Natural killer cell (primary cell): ENCODE measurements around the gene TGFBR1. TPM values are rescaled to one million over a fixed set of nuclear protein-coding genes. Genes with fewer than 3 reads are reported as not detected.

ENCODE experiments used
- ATAC-seq, 3 donors: fragments of 150-1000 bp in 2 of 3; fragments of 200-7000 bp in 1 of 3; cut with Tn5 transposase; 1 replicate in 1 of 3; 2 replicates in 2 of 3; pipeline ENCODE4 v1.10.0; 2021; ENCODE audit warnings: mild to moderate bottlenecking in 2 of 3, moderate library complexity in 2 of 3
- DNase-seq, 2 donors: peaks; one replicate each; pipeline versions ENCODE4 v3.0.0 to v3.0.0-alpha.2; 2013 to 2021; ENCODE audit warnings: mixed read lengths in 1 of 2
- H3K27ac ChIP-seq: one replicate; pipeline ENCODE4 v1.5.1; 2013; ENCODE audit warnings: mild to moderate bottlenecking, low read length
- H3K27me3 ChIP-seq: one replicate; pipeline ENCODE4 v1.6.1; 2013; ENCODE audit warnings: low read length; ENCODE audit not compliant: control insufficient read depth, insufficient read depth
- H3K36me3 ChIP-seq: one replicate; pipeline ENCODE4 v1.6.1; 2013; ENCODE audit warnings: low read length; ENCODE audit not compliant: control insufficient read depth, insufficient read depth
- H3K4me1 ChIP-seq: one replicate; pipeline ENCODE4 v1.6.1; 2013; ENCODE audit warnings: low read length; ENCODE audit not compliant: control insufficient read depth, insufficient read depth
- H3K4me3 ChIP-seq: one replicate; pipeline ENCODE4 v1.5.1; 2013; ENCODE audit warnings: low read length
- H3K9me3 ChIP-seq: one replicate; pipeline ENCODE4 v1.6.1; 2013; ENCODE audit warnings: low read length; ENCODE audit not compliant: control insufficient read depth, insufficient read depth
- H3K27ac Mint-ChIP-seq, 2 donors: one replicate each; pipeline ENCODE4 v1.8.0; 2022; ENCODE audit warnings: mild to moderate bottlenecking in 2 of 2, mixed read lengths in 2 of 2, moderate library complexity in 1 of 2
- H3K27me3 Mint-ChIP-seq, 2 donors: one replicate each; pipeline ENCODE4 v1.8.0; 2022; ENCODE audit warnings: low read depth in 2 of 2, mixed read lengths in 2 of 2
- H3K36me3 Mint-ChIP-seq: one replicate; pipeline ENCODE4 v1.8.0; 2022; ENCODE audit warnings: mixed read lengths
- H3K4me1 Mint-ChIP-seq, 2 donors: one replicate each; pipeline ENCODE4 v1.8.0; 2022; ENCODE audit warnings: mixed read lengths in 2 of 2
- H3K4me3 Mint-ChIP-seq: one replicate; pipeline ENCODE4 v1.8.0; 2022; ENCODE audit warnings: mild to moderate bottlenecking, moderate library complexity, mixed read lengths
- H3K9me3 Mint-ChIP-seq, 2 donors: one replicate each; pipeline ENCODE4 v1.8.0; 2022; ENCODE audit warnings: mixed read lengths in 2 of 2
- WGBS: methylation state at CpG from one replicate; pipeline ENCODE4 v1.1.7; 2013; ENCODE audit warnings: missing lambda C conversion rate; ENCODE audit not compliant: insufficient coverage; 5-methylcytosine and 5-hydroxymethylcytosine counted together
- intact Hi-C: fragments of 100-400 bp; cut with micrococcal nuclease; formaldehyde crosslinking; loops from one replicate; pipeline ENCODE4 v1.14.2; 2022
- total RNA-seq, 4 donors: library from RNA; stranded (reverse); fragments of 120-200 nt in 1 of 4; gene quantifications; one replicate each; pipeline versions ENCODE4 v1.2.3 to v1.2.4, GENCODE V29; 2013 to 2022
- TF ChIP-seq, protein P1 (sequence below): fragments of 200-600 bp; IDR thresholded peaks from one replicate; pipeline ENCODE4 v1.8.0; 2022; ENCODE audit warnings: antibody characterized with exemption

TGFBR1 gene
- total RNA-seq, 3 donors from 2014 or later (not counting 1 experiment from before 2014, with no cell fraction given) = 78.0 to 120 (median 113) TPM

DNA sequence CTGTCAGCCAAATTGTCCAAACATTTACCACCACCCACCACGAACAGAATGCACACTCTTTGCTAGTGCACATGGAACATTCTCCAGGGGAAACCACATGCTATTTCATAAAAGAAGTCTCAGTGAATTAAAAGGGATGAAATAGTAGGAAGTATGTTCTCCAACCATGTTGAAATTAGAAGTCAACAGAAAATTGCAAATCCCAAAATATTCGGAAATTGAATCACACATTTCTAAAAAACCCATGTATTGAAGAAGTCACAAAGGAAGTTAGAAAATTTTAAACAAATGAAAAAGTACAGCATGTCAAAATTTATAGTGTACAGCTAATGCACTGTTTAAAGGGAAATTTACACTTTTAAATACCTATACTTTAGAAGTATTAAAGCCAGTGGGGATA is 50.8 kb downstream of the TGFBR1 start:
- H3K27ac ChIP-seq = no peak overlapping the region
- ATAC-seq (no peak), DNase-seq (no peak)
- Mint-ChIP-seq H3K4me1 (peaks cover 33 to 42% of the 10 kb centered on the region in 2 donors), H3K4me3 (no peak overlapping the region), H3K27me3 (no peaks in the 10 kb centered on the region), H3K27ac (peak overlapping the region; percentile 44 to 89), H3K36me3 (peaks cover 11% of the 10 kb centered on the region), H3K9me3 (no peaks in the 10 kb centered on the region)
- no peaks in the 10 kb centered on the region for H3K9me3 ChIP-seq
- TF ChIP-seq, protein P1, sequence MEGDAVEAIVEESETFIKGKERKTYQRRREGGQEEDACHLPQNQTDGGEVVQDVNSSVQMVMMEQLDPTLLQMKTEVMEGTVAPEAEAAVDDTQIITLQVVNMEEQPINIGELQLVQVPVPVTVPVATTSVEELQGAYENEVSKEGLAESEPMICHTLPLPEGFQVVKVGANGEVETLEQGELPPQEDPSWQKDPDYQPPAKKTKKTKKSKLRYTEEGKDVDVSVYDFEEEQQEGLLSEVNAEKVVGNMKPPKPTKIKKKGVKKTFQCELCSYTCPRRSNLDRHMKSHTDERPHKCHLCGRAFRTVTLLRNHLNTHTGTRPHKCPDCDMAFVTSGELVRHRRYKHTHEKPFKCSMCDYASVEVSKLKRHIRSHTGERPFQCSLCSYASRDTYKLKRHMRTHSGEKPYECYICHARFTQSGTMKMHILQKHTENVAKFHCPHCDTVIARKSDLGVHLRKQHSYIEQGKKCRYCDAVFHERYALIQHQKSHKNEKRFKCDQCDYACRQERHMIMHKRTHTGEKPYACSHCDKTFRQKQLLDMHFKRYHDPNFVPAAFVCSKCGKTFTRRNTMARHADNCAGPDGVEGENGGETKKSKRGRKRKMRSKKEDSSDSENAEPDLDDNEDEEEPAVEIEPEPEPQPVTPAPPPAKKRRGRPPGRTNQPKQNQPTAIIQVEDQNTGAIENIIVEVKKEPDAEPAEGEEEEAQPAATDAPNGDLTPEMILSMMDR = no peak
- no peaks in the 10 kb centered on the region for H3K27me3 ChIP-seq
- WGBS = no CpG with 5 or more reads among the region's 2 CpGs
- H3K4me1 ChIP-seq = no peaks in the 10 kb centered on the region
- peaks cover 25% of the 10 kb centered on the region for H3K36me3 ChIP-seq
- no peak overlapping the region for H3K4me3 ChIP-seq
- intact Hi-C loops = no loop called here

DNA sequence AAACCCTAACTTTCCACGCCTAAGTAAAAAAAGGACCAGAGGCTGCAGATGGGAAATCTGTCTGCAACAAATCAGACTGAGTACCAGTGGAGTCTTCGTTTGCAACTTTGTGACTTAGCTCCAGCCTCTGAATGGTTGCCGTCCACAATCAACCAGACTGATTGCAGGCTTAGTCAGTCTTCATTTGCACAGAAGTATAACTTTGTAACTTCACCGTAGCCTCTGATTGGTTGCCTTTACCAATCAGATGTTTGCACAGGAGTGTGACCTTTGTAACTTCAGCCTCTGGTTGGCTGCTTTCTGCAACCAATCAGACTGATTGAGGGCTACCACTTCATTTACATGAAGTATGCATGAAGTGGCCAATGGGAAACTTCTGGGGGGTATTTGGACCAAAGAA is 53.7 kb downstream of the TGFBR1 start:
- Mint-ChIP-seq H3K27me3 (no peaks in the 10 kb centered on the region), H3K27ac (no peak overlapping the region), H3K4me3 (no peak overlapping the region), H3K36me3 (peaks cover 5% of the 10 kb centered on the region), H3K9me3 (no peaks in the 10 kb centered on the region), H3K4me1 (peaks cover 21 to 30% of the 10 kb centered on the region in 2 donors)
- TF ChIP-seq, protein P1 = no peak
- DNase-seq (no peak), ATAC-seq (no peak)
- no peaks in the 10 kb centered on the region for H3K27me3 ChIP-seq
- no peak overlapping the region for H3K4me3 ChIP-seq
- intact Hi-C loops = no loop called here
- peaks cover 6% of the 10 kb centered on the region for H3K36me3 ChIP-seq
- H3K9me3 ChIP-seq = no peaks in the 10 kb centered on the region
- WGBS = 87% methylated on average over 4 of the region's 4 CpGs
- no peak overlapping the region for H3K27ac ChIP-seq
- H3K4me1 ChIP-seq = no peaks in the 10 kb centered on the region

DNA sequence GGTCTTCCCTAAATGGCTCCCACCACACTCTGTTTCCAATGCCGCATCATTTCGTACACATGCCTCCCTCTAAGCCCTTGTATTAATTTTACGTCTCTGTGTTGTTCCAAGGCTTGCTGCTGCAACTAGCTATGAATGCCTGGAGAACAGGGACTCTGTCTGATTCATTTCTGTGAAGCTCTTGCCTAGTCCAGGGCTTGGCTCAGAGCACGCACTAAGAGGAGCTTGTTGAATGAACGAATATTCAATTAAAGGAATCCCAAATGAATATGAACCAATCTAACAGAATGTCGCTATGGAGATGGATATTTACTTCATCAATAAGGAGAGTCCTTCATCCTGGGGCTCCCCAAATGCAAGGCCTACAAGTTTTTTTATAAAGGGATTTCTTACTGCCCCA is 55.3 kb downstream of the TGFBR1 start:
- Mint-ChIP-seq H3K9me3 (no peaks in the 10 kb centered on the region), H3K36me3 (no peaks in the 10 kb centered on the region), H3K4me1 (peaks cover 15 to 24% of the 10 kb centered on the region in 2 donors), H3K27me3 (no peaks in the 10 kb centered on the region), H3K4me3 (no peak overlapping the region), H3K27ac (no peak overlapping the region)
- Histone ChIP-seq H3K9me3 (no peaks in the 10 kb centered on the region), H3K27me3 (no peaks in the 10 kb centered on the region), H3K27ac (no peak overlapping the region), H3K4me3 (no peak overlapping the region), H3K36me3 (no peaks in the 10 kb centered on the region), H3K4me1 (no peaks in the 10 kb centered on the region)
- no peak for ATAC-seq
- WGBS = 93% methylated on average over 6 of the region's 6 CpGs
- TF ChIP-seq, protein P1 = no peak
- intact Hi-C loops = no loop called here
- no peak for DNase-seq

DNA sequence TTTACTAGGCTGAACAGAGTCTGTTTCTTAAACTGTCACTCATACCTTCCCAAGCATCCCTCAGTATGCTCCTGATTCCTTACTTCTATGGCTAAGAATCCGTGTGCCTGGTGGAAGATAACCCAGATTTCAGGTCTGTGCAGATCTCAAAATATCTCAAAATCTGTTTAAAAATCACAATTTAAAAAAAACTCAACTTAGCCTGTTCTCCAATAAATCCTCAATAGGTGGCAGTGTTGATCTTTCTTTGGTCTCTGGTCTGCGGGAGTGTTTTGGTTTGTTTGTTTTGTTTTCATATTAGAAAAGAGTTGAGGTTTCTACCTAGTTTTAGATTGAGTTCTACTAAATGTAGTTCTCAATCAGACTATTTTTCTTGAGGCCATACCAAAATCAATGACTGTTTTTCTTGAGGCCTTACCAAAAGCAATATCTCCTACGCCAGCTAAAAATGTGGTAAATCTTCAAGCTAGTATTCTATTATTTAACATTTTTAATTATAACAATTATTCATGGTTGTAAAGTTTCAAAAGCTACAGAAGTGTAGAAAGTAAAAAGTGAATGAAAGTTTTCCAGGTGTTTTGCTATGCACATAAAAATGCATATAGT is 57.9 kb downstream of the TGFBR1 start:
- no peaks in the 10 kb centered on the region for H3K9me3 ChIP-seq
- no peaks in the 10 kb centered on the region for H3K36me3 Mint-ChIP-seq
- TF ChIP-seq, protein P1 = peak; percentile 62
- no peaks in the 10 kb centered on the region for H3K27me3 Mint-ChIP-seq
- 0% methylated on average over 1 of the region's 3 CpGs for WGBS
- peak in 1 of 2 donors; percentile 70 for DNase-seq
- peaks cover 11 to 18% of the 10 kb centered on the region in 2 donors for H3K4me1 Mint-ChIP-seq
- intact Hi-C loops = loop anchor here (1.0 kb wide), 1 partner anchor 21 kb away; no protein-coding TSS in a partner anchor
- no peaks in the 10 kb centered on the region for H3K27me3 ChIP-seq
- no peaks in the 10 kb centered on the region for H3K9me3 Mint-ChIP-seq
- H3K27ac Mint-ChIP-seq = no peak overlapping the region
- ATAC-seq = peak; percentile 45 to 56 (median 53)
- H3K36me3 ChIP-seq = no peaks in the 10 kb centered on the region
- H3K4me3 ChIP-seq = no peak overlapping the region
- no peak overlapping the region for H3K27ac ChIP-seq
- H3K4me3 Mint-ChIP-seq = no peak overlapping the region
- peaks cover 3% of the 10 kb centered on the region for H3K4me1 ChIP-seq
